Iris pigment epithelial cell (primary cell): ENCODE measurements around the gene HERPUD1.
"Not testable (repeated sequence)": the region's sequence is repeated elsewhere in the genome, so short reads cannot be mapped to it uniquely, and the experiment has no call there.

ENCODE experiments used
- DNase-seq: peaks from one replicate; pipeline ENCODE4 v3.0.0-alpha.2; 2011; ENCODE audit warnings: low read depth

Gene HERPUD1

GRCh38 chr16:56931892-56932720 lies at the start of gene HERPUD1:
Gene HERPUD1 (plus strand): TSS chr16:56932142. CDS start chr16:56932245, 103 bp downstream.
- DNase-seq, result peak; percentile 97

DNA sequence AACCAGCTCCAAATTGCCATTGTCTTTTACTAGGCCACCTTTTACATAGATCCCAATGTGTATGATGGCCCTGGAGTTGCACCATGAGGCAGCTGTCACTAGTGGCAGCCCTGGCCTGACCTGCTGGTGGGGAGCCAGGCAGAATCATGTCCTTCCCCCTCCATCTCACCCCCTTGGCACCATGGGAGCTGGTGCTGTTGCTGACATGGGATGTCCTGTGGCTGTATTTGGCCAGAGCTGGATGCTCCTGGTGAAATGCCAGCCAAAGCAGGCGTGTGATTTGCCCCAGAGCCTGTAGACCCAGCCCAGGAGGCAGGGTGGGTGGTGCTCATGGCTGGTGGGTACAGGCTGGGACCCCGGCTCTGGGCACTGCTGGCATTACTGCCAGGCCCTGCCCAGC lies 48.4 kb upstream of the HERPUD1 start:
- DNase-seq, result no peak

DNA sequence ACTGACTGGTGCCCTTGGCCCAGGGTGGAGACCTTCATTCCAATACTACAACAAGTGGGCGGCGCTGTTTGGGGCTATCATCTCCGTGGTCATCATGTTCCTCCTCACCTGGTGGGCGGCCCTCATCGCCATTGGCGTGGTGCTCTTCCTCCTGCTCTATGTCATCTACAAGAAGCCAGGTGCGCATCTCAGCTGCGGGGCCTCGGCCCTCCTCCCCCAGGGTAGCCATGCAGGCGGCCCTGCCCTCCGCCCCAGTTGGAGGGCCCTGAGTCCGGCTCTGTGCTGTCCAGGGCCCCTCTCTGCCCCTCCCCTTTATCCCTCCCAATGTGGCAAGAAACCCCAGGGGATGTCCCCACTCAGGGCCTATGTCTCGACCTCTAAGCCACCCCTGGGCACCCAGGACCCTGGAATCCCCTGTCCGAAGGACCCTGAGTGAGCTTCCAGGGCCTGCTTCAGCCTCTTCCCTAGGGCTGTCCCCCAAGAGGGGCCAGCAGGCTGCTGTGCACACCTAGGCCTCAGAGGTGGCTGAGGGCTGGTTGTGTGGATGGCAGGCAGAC lies 47.8 kb upstream of the HERPUD1 start:
- DNase-seq, result no peak

DNA sequence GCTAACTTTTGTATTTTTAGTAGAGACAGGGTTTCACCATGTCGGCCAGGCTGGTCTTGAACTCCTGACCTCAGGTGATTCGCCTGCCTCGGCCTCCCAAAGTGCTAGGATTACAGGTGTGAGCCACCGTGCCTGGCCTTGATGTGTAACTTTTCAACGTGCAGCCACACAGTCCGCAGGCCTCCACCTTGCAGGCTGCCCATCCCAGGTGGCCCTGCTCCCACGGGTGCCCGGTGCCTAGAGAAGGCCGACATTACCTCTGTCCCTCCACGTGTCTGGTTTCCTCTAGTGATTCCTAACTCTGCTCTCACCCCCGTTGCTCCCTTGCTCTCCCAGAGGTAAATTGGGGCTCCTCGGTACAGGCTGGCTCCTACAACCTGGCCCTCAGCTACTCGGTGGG lies 47.0 kb upstream of the HERPUD1 start:
- not testable (repeated sequence) for DNase-seq

GRCh38 chr16:56885446-56886162 lies 46.3 kb upstream of the HERPUD1 start:
- DNase-seq, result no peak

- no peak for DNase-seq
Observed at GRCh38 chr16:56886296-56886695, 45.6 kb upstream of the HERPUD1 start.

- DNase-seq, result no peak
Observed at GRCh38 chr16:56886826-56887225, 45.1 kb upstream of the HERPUD1 start.

- DNase-seq, result no peak
Observed at GRCh38 chr16:56888806-56889205, 43.1 kb upstream of the HERPUD1 start.

DNA sequence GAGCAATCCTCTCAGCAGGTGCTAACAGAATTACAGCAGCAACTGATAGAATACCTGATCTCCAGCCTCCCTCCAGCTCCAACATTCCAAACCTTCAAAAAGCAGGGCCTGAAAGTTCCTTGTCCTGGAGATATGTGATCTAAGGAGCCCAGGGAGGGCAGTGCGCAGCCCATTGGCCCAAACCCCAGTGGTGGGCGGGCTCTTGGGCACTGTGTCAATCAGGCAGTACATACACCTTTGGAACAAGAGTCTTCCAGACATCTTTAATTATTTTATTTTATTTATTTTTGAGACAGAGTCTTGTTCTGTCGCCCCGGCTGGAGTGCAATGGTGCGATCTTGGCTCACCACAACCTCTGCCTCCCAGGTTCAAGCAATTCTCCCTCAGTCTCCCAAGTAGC lies 42.7 kb upstream of the HERPUD1 start:
- no peak for DNase-seq

DNA sequence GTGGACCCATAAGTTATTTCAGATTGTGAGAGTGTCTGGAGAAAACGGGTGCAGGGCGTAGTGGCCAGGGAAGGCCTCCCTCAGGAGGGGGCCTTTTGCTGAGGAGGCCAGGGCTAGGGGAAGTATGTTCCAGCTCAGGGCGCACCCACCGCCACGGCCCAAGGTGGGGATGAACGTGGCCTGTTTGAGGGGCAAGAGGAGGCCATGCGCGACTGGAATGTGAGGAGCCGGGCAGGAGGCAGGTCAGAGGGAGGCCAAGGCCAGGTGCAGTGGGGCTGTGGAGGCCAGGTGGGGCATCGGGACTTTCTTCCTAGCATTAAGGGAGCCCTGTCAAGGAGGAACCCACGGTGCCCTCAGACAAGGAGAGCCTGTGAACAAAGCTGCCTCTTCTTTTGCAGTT lies 40.3 kb upstream of the HERPUD1 start:
- no peak for DNase-seq

- DNase-seq, result no peak
Observed at GRCh38 chr16:56892705-56893104, 39.2 kb upstream of the HERPUD1 start.

DNA sequence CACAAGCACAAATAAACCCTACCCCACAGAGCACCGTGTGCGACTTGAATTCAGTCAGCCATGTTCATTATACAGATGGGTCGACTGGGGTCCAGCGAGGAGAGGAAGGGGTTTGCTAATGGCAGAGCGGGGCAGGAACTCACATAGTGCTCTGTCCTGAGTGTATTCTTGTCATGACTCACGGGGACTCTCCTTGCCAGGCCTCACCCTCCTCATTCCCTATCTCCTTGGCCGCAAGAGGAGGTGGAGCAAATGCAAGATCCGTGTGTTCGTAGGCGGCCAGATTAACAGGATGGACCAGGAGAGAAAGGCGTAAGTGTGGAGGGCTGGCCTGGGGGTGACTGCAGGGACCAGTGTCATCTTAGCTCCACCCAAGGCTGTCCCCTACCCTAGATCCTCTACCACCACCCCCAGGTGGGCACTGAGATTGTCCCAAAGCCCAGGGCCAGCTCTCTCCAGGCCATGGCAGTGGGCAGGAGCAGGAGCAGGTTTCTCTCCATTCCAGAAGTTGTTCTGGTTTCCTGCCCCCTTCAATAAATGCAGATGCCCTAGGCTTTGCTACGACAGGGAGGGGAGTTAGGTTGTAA lies 37.5 kb upstream of the HERPUD1 start:
- no peak for DNase-seq

- DNase-seq, result no peak
Observed at GRCh38 chr16:56895813-56896212, 36.1 kb upstream of the HERPUD1 start.

DNA sequence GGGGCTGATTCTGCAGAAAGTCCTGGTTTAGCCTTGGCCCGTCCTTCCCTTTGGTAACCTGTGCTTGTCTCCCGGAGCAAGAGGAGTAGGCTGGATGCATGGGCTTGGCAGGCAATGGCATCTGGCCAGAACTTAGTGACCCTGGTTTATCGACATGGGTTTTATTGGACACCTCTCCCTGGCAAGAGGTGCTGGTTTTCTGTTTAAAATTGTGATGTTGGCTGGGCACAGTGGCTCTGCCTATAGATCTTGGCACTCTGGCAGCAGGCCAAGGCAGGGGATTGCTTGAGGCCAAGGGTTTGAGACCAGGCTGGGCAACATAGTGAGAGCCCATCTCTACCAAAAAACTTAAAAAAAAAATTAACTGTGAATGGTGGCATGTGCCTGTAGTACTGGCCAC lies 35.7 kb upstream of the HERPUD1 start:
- no peak for DNase-seq

- DNase-seq, result no peak
Observed at GRCh38 chr16:56897026-56897799, 34.7 kb upstream of the HERPUD1 start.

GRCh38 chr16:56898847-56899246 lies 33.1 kb upstream of the HERPUD1 start:
- DNase-seq, result no peak

GRCh38 chr16:56903866-56904265 lies 28.1 kb upstream of the HERPUD1 start:
- DNase-seq, result no peak

DNA sequence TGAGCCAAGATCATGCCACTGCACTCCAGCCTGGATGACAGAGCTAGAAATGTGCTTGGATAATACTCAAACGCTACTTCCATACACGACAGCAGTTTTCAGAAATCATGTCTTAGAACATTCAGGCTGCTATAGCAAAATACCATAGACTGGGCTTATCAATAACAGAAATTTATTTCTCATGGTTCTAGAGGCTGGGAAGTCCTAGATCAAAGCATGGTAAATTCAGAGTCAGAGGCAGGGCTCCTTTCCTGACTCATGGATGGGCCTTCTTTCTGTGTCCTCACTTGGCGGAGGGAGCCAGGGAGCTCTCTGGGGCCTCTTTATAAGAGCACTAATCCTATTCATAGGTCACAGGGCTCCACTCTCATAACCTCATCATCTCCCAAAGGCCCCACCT lies 24.5 kb upstream of the HERPUD1 start:
- no peak for DNase-seq

DNA sequence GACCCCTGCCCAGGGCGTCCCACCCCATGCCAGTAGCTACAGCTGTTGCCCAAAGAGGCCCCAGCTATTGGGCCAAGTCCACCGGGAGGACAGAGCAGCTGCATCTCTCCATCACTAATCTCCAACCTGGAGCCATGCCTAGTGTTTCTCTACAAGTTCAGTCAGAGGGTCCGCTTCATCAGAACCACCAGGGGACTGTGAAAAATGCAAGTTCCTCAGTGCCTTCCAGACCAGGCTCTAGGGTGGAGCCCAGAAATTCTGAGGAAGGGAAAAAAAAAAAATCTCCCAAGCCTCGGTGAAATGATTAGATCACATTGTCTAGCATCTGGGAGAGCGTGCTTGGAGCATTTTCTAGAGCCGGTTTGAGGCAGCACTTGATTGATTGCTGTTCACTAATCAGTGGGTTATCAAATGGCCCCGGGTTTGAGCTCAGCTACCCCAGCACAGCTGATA lies 22.4 kb upstream of the HERPUD1 start:
- no peak for DNase-seq

GRCh38 chr16:56910112-56910511 lies 21.8 kb upstream of the HERPUD1 start:
- DNase-seq, result no peak

GRCh38 chr16:56910654-56911539 lies 21.0 kb upstream of the HERPUD1 start:
- peak; percentile 81 for DNase-seq
